GM12874 (cell line): ENCODE measurements around the gene SLITRK5.

ENCODE experiments used
- TF ChIP-seq, protein P1 (sequence below): IDR thresholded peaks from 2 replicates; pipeline ENCODE4 v1.5.1; 2011; ENCODE audit warnings: low read depth, mild to moderate bottlenecking, control low read depth, low read length, moderate library complexity; ENCODE audit not compliant: insufficient read depth

SLITRK5 gene

DNA sequence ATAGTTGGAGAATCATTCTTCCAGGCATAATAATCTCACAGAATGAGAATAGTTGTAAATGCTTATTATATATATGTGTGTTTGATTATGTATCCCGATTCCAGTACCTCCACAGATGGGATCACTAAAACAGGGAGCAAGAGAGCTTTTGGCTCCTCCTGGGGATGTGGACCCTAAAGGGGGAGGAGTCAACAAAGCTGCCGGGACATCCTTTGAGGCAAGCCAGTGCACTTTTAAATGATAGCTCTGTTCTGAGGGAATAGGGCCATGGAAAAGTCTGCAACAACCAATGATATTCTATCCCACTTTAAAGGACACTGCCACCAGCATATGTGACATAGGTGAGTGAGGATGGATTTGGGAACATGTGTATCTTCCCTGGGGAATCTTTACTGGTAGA lies 40.8 kb downstream of the SLITRK5 start:
- TF ChIP-seq, protein P1, sequence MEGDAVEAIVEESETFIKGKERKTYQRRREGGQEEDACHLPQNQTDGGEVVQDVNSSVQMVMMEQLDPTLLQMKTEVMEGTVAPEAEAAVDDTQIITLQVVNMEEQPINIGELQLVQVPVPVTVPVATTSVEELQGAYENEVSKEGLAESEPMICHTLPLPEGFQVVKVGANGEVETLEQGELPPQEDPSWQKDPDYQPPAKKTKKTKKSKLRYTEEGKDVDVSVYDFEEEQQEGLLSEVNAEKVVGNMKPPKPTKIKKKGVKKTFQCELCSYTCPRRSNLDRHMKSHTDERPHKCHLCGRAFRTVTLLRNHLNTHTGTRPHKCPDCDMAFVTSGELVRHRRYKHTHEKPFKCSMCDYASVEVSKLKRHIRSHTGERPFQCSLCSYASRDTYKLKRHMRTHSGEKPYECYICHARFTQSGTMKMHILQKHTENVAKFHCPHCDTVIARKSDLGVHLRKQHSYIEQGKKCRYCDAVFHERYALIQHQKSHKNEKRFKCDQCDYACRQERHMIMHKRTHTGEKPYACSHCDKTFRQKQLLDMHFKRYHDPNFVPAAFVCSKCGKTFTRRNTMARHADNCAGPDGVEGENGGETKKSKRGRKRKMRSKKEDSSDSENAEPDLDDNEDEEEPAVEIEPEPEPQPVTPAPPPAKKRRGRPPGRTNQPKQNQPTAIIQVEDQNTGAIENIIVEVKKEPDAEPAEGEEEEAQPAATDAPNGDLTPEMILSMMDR = no peak
